Measurements from ENCODE around the gene LACTB. TPM values are rescaled to one million over a fixed set of nuclear protein-coding genes. Genes with fewer than 3 reads are reported as not detected.

LACTB gene
- total RNA-seq, 1 experiment from 2014 or later: 4.4 TPM

DNA sequence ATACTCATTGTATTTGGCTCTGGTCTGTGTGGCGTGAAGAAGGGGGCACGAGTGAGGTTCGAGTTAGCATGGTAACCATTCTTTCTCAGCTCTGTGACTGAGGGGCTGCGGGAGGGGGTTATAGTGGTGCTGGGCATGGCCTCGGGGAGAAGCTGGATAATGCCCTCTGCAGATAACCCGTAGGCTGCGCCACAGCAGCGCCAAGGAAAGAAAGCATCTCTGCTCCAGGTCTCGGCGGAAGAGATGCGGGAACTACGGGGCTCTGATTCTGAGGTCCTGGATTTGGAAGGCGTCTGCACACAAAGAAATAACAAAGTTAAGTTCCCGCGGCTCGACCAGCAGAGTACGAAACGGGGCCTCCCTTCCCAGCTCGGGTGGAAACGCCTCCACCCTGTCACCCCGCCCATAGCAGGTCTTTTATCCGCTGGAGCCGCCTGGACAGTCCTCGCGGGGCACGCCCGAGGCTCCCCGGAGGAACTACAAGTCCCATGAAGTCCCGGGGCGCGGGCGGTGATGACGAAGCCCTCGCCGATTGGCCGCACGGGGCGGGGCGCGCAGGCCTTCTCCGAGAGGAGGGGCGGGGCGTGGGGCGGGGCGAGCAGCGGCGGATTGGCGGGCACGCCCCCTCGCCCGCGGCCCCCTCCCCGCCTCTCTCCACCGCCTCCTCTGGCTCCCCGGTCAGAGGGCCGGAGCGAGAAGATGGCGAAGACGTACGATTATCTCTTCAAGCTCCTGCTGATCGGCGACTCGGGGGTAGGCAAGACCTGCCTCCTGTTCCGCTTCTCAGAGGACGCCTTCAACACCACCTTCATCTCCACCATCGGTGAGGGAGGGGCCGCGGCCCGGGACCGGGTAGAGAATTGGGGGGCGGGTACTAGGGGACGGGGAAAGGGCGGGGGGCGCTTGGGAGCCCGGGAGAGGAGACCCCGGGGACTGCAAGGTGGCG, 67.5 kb downstream of the LACTB start, which contains the start of gene RAB8B:
Gene RAB8B, plus strand, starts transcription at position 681 of the 946 bp plus-strand sequence. Its CDS starts 19 bp downstream, at position 700.
- no peaks in the 10 kb centered on the region for H3K9me3 ChIP-seq (ENCODE audit: low read depth, low read length, poor library complexity, severe bottlenecking)
- TF ChIP-seq, protein P1, sequence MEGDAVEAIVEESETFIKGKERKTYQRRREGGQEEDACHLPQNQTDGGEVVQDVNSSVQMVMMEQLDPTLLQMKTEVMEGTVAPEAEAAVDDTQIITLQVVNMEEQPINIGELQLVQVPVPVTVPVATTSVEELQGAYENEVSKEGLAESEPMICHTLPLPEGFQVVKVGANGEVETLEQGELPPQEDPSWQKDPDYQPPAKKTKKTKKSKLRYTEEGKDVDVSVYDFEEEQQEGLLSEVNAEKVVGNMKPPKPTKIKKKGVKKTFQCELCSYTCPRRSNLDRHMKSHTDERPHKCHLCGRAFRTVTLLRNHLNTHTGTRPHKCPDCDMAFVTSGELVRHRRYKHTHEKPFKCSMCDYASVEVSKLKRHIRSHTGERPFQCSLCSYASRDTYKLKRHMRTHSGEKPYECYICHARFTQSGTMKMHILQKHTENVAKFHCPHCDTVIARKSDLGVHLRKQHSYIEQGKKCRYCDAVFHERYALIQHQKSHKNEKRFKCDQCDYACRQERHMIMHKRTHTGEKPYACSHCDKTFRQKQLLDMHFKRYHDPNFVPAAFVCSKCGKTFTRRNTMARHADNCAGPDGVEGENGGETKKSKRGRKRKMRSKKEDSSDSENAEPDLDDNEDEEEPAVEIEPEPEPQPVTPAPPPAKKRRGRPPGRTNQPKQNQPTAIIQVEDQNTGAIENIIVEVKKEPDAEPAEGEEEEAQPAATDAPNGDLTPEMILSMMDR (conservative IDR thresholded peaks at IDR 0.05; ENCODE audit: low read depth, low read length): no peak
- no peak for TF ChIP-seq EZH2 (IDR thresholded peaks at IDR 0.05; ENCODE audit: borderline replicate concordance, low read depth, low read length, poor library complexity, severe bottlenecking)
- POLR2A ChIA-PET (ENCODE audit: low non-redundant PET): interaction anchor here (0.6 kb wide), 1 partner anchor 188 kb away, joined by 3 read pairs; no protein-coding TSS in a partner anchor
- BruUV-seq (replicated peaks): no TSS peak
- no peaks in the 10 kb centered on the region for H3K36me3 ChIP-seq (ENCODE audit: insufficient read depth, low read length, poor library complexity, severe bottlenecking)
- CTCF ChIA-PET: no interaction called here
- no peaks in the 10 kb centered on the region for H3K27me3 ChIP-seq (replicated peaks; ENCODE audit: insufficient read depth, low read depth, low read length, poor library complexity)
- peak; percentile 98 for DNase-seq (ENCODE audit: low spot score)
- H3K4me3 ChIP-seq (ENCODE audit: low read depth, low read length, poor library complexity, severe bottlenecking): peak within 1 kb of the TSS; percentile 94
- H3K4me1 ChIP-seq (ENCODE audit: insufficient read depth, low read length, poor library complexity, severe bottlenecking): peaks cover 16% of the 10 kb centered on the region
- intact Hi-C loops (cut with micrococcal nuclease; ENCODE audit: unreplicated experiment): loop anchor here (5.0 kb wide), 2 partner anchors 68 to 88 kb away; partner anchors contain the start of gene APH1B
- peak within 1 kb of the TSS; percentile 80 for H3K27ac ChIP-seq (ENCODE audit: low read depth, low read length, poor library complexity, severe bottlenecking)

DNA sequence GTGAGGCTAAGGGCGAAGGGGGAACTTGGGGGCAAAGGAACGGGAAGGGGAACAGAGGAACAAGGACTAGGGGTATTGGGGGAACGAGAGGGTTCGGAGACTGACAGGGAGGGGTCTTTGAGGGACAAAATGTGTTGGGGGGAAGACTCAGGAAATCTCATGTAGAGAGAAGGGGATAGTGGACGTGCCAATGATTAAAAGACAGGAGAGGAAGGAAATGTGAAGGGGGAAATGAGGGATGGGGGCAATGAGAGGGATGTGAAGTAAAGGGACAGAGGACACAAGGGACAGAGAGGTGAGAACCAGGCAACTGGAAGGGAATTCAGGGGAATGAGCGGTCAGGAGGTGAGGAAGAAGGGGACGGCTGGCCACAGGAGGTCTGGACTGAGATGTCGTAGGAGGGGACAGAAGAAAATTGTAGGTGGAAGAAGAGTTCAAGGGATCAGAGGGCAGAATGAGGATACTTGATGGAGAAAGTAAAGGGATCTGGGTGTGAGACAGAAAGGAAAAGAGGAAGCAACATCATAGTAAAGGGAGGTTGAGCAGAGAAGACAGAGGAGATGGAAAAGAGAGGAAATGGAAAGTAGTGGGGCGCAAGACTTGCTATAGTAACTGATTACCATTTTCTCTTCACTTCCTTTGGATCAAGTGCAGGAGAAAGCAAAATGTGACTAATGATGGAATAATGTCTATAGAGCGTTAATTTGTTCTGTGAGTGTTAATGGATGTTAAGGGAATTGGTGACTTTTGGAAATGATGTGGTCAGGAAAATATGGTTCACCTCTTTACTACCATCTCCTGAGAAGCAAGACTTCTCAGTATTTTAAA, 68.5 kb downstream of the LACTB start:
- CTCF ChIA-PET: no interaction called here
- no peaks in the 10 kb centered on the region for H3K27me3 ChIP-seq (replicated peaks; ENCODE audit: insufficient read depth, low read depth, low read length, poor library complexity)
- POLR2A ChIA-PET (ENCODE audit: low non-redundant PET): no interaction called here
- H3K27ac ChIP-seq (ENCODE audit: low read depth, low read length, poor library complexity, severe bottlenecking): peak overlapping the region; percentile 80
- TF ChIP-seq, protein P1 (conservative IDR thresholded peaks at IDR 0.05; ENCODE audit: low read depth, low read length): no peak
- TF ChIP-seq EZH2 (IDR thresholded peaks at IDR 0.05; ENCODE audit: borderline replicate concordance, low read depth, low read length, poor library complexity, severe bottlenecking): no peak
- no TSS peak for BruUV-seq (replicated peaks)
- peaks cover 23% of the 10 kb centered on the region for H3K4me1 ChIP-seq (ENCODE audit: insufficient read depth, low read length, poor library complexity, severe bottlenecking)
- DNase-seq (ENCODE audit: low spot score): no peak
- H3K9me3 ChIP-seq (ENCODE audit: low read depth, low read length, poor library complexity, severe bottlenecking): no peaks in the 10 kb centered on the region
- peak overlapping the region; percentile 94 for H3K4me3 ChIP-seq (ENCODE audit: low read depth, low read length, poor library complexity, severe bottlenecking)
- H3K36me3 ChIP-seq (ENCODE audit: insufficient read depth, low read length, poor library complexity, severe bottlenecking): no peaks in the 10 kb centered on the region
- intact Hi-C loops (cut with micrococcal nuclease; ENCODE audit: unreplicated experiment): loop anchor here (5.0 kb wide), 2 partner anchors 67 to 87 kb away; partner anchors contain the start of gene APH1B

All from A673 (cell line).